OCI-LY1 (cell line): ENCODE measurements around the gene MUC20.

Experiments
- H2AFZ ChIP-seq: fragments of 200-600 bp; sonication (generic), shearing (Covaris generic); 2 replicates; pipeline ENCODE4 v1.6.0; 2014; ENCODE audit warnings: antibody characterized with exemption, mild to moderate bottlenecking, low read length
- H3F3A ChIP-seq: fragments of 200-600 bp; sonication (generic), shearing (Covaris generic); 2 replicates; pipeline ENCODE4 v1.6.0; 2014; ENCODE audit warnings: mild to moderate bottlenecking, antibody characterized with exemption, low read length, moderate library complexity; ENCODE audit not compliant: insufficient read depth
- H3K27ac ChIP-seq: fragments of 200-600 bp; sonication (generic); 2 replicates; pipeline ENCODE4 v1.5.1; 2014; ENCODE audit warnings: low read length, mixed run types, mild to moderate bottlenecking, low read depth; ENCODE audit not compliant: poor library complexity, severe bottlenecking
- H3K27me3 ChIP-seq: fragments of 200-600 bp; sonication (generic); 2 replicates; pipeline ENCODE4 v1.6.0; 2014; ENCODE audit warnings: antibody characterized with exemption, mild to moderate bottlenecking, low read length, moderate library complexity; ENCODE audit not compliant: insufficient read depth
- H3K36me3 ChIP-seq: fragments of 200-600 bp; sonication (generic); 2 replicates; pipeline ENCODE4 v1.6.1; 2014; ENCODE audit warnings: mild to moderate bottlenecking, antibody characterized with exemption, low read length, moderate library complexity, mixed read lengths; ENCODE audit not compliant: insufficient read depth
- H3K4me1 ChIP-seq: fragments of 200-600 bp; sonication (generic); 2 replicates; pipeline ENCODE4 v1.5.1; 2014; ENCODE audit warnings: mild to moderate bottlenecking, low read length, moderate library complexity; ENCODE audit not compliant: insufficient read depth, severe bottlenecking
- H3K4me2 ChIP-seq: fragments of 200-600 bp; sonication (generic), shearing (Covaris generic); 2 replicates; pipeline ENCODE4 v1.6.1; 2014; ENCODE audit warnings: low read length
- H3K4me3 ChIP-seq: fragments of 200-600 bp; sonication (generic); 2 replicates; pipeline ENCODE4 v1.5.1; 2014; ENCODE audit warnings: low read length, low read depth, mild to moderate bottlenecking, mixed read lengths; ENCODE audit not compliant: poor library complexity, severe bottlenecking
- H3K79me2 ChIP-seq: fragments of 200-600 bp; shearing (Covaris generic); 2 replicates; pipeline ENCODE4 v1.6.1; 2016; ENCODE audit warnings: mixed run types, low read length, mixed read lengths; ENCODE audit not compliant: insufficient read depth
- H3K9ac ChIP-seq: fragments of 200-600 bp; sonication (generic), shearing (Covaris generic); 2 replicates; pipeline ENCODE4 v1.6.1; 2014; ENCODE audit warnings: mild to moderate bottlenecking, low read length, mixed read lengths
- H3K9me2 ChIP-seq: fragments of 200-600 bp; sonication (generic), shearing (Covaris generic); 2 replicates; pipeline ENCODE4 v1.6.1; 2014; ENCODE audit warnings: low read depth, mild to moderate bottlenecking, low read length, mixed read lengths
- H3K9me3 ChIP-seq: fragments of 200-600 bp; shearing (Covaris generic); 2 replicates; pipeline ENCODE4 v1.6.1; 2014; ENCODE audit warnings: low read length, mixed read lengths
- H4K20me1 ChIP-seq: fragments of 200-600 bp; sonication (generic), shearing (Covaris generic); 2 replicates; pipeline ENCODE4 v1.6.0; 2016; ENCODE audit warnings: mild to moderate bottlenecking, low read length; ENCODE audit not compliant: insufficient read depth
- EZH2 ChIP-seq: fragments of 200-600 bp; sonication (generic), shearing (Covaris generic); IDR thresholded peaks from 2 replicates; pipeline ENCODE4 v1.8.0; 2017; ENCODE audit warnings: borderline replicate concordance, mixed run types, mild to moderate bottlenecking, antibody characterized with exemption, low read length, moderate library complexity, mixed read lengths
- TF ChIP-seq, protein P1 (sequence below): fragments of 200-600 bp; sonication (generic), shearing (Covaris generic); IDR thresholded peaks from 2 replicates; pipeline ENCODE4 v1.5.1; 2017; ENCODE audit warnings: mild to moderate bottlenecking, antibody characterized with exemption, low read length, moderate library complexity, mixed read lengths

Gene MUC20

GRCh38 chr3:195752546-195753331 lies 32.0 kb downstream of the MUC20 start:
- Histone ChIP-seq H2AFZ (no peak overlapping the region), H4K20me1 (no peaks in the 10 kb centered on the region), H3K27me3 (peaks cover 10% of the 10 kb centered on the region; the same call in 1 of the 2 replicates), H3K4me1 (peaks cover 4% of the 10 kb centered on the region), H3K9ac (no peak overlapping the region), H3K27ac (no peak overlapping the region), H3K4me3 (no peak overlapping the region), H3K4me2 (no peak overlapping the region), H3K36me3 (no peaks in the 10 kb centered on the region), H3K79me2 (no peaks in the 10 kb centered on the region), H3K9me2 (no peaks in the 10 kb centered on the region), H3K9me3 (no peaks in the 10 kb centered on the region), H3F3A (no peaks in the 10 kb centered on the region)
- TF ChIP-seq EZH2, result no peak
- TF ChIP-seq, protein P1, sequence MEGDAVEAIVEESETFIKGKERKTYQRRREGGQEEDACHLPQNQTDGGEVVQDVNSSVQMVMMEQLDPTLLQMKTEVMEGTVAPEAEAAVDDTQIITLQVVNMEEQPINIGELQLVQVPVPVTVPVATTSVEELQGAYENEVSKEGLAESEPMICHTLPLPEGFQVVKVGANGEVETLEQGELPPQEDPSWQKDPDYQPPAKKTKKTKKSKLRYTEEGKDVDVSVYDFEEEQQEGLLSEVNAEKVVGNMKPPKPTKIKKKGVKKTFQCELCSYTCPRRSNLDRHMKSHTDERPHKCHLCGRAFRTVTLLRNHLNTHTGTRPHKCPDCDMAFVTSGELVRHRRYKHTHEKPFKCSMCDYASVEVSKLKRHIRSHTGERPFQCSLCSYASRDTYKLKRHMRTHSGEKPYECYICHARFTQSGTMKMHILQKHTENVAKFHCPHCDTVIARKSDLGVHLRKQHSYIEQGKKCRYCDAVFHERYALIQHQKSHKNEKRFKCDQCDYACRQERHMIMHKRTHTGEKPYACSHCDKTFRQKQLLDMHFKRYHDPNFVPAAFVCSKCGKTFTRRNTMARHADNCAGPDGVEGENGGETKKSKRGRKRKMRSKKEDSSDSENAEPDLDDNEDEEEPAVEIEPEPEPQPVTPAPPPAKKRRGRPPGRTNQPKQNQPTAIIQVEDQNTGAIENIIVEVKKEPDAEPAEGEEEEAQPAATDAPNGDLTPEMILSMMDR, result no peak

- H3K4me1 ChIP-seq, result no peaks in the 10 kb centered on the region
- TF ChIP-seq, protein P1, result no peak
- no peak for TF ChIP-seq EZH2
- no peak overlapping the region for H3K9ac ChIP-seq
- H3K4me2 ChIP-seq, result no peak overlapping the region
- H3K4me3 ChIP-seq, result no peak overlapping the region
- no peaks in the 10 kb centered on the region for H3F3A ChIP-seq
- H3K27me3 ChIP-seq, result peaks cover 10% of the 10 kb centered on the region; the same call in 1 of the 2 replicates
- no peaks in the 10 kb centered on the region for H3K79me2 ChIP-seq
- H3K36me3 ChIP-seq, result no peaks in the 10 kb centered on the region
- no peak overlapping the region for H3K27ac ChIP-seq
- no peaks in the 10 kb centered on the region for H4K20me1 ChIP-seq
- no peaks in the 10 kb centered on the region for H3K9me3 ChIP-seq
- no peak overlapping the region for H2AFZ ChIP-seq
- no peaks in the 10 kb centered on the region for H3K9me2 ChIP-seq
Measured at GRCh38 chr3:195753581-195753980, 32.8 kb downstream of the MUC20 start.

DNA sequence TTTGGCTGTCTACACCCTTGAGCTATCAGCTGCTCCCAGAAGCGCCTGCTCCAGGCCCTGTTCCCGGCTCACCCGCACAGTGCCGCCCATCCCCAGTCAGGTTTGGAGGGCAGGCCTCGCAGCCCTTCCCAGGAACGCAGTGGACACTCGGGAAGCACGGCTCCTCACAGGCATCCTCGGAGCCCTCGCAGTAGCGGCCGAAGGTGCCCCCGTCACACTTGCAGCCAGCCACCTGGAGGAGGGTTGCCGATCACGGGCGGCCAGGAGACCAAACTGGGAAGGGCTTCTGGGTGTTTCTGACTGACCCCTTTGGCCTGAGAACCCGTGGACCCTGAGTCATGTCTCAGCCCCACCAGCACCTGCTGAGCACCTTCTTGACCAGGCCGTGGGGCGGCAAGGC lies 33.4 kb downstream of the MUC20 start:
- TF ChIP-seq, protein P1, result no peak
- TF ChIP-seq EZH2, result no peak
- Histone ChIP-seq H2AFZ (no peak overlapping the region), H3K9ac (no peak overlapping the region), H3K4me1 (no peaks in the 10 kb centered on the region), H3K4me2 (no peak overlapping the region), H3K9me2 (no peaks in the 10 kb centered on the region), H3K9me3 (no peaks in the 10 kb centered on the region), H4K20me1 (no peaks in the 10 kb centered on the region), H3K36me3 (no peaks in the 10 kb centered on the region), H3K27ac (no peak overlapping the region), H3K4me3 (no peak overlapping the region), H3F3A (no peaks in the 10 kb centered on the region), H3K79me2 (no peaks in the 10 kb centered on the region), H3K27me3 (peaks cover 13% of the 10 kb centered on the region; the same call in 1 of the 2 replicates)
